SK-MEL-5 (cell line): Measurements from ENCODE around the gene PACC1. TPM values are rescaled to one million over a fixed set of nuclear protein-coding genes. Genes with fewer than 3 reads are reported as not detected.
"Not testable (repeated sequence)": the region's sequence is repeated elsewhere in the genome, so short reads cannot be mapped to it uniquely, and the experiment has no call there.

ENCODE experiments used
- DNase-seq: peaks from one replicate; pipeline ENCODE4 v3.0.0-alpha.2; 2016; ENCODE audit warnings: low read depth, low spot score
- in situ Hi-C: cut with HindIII; loops from 2 replicates; pipeline ENCODE4 v1.10.0; 2016; ENCODE audit warnings: low sequenced_read_pairs, high pct_unique_total_duplicates, low pct_unique_long_range_greater_than_20kb
- total RNA-seq: library from RNA; depleted of rRNA; stranded (reverse); fragments of >200 nt; shearing (Covaris generic); gene quantifications from 2 replicates; pipeline ENCODE4 v1.2.3, GENCODE V29; 2014

The PACC1 gene
- total RNA-seq, 1 experiment from 2014 or later = 23.8 TPM

- no peak for DNase-seq
- in situ Hi-C loops = no loop called here
Observed at GRCh38 chr1:212413902-212414327, 771 bp downstream of the PACC1 start.

GRCh38 chr1:212412374-212412773 lies 2.3 kb downstream of the PACC1 start:
- in situ Hi-C loops = no loop called here
- DNase-seq = no peak

DNA sequence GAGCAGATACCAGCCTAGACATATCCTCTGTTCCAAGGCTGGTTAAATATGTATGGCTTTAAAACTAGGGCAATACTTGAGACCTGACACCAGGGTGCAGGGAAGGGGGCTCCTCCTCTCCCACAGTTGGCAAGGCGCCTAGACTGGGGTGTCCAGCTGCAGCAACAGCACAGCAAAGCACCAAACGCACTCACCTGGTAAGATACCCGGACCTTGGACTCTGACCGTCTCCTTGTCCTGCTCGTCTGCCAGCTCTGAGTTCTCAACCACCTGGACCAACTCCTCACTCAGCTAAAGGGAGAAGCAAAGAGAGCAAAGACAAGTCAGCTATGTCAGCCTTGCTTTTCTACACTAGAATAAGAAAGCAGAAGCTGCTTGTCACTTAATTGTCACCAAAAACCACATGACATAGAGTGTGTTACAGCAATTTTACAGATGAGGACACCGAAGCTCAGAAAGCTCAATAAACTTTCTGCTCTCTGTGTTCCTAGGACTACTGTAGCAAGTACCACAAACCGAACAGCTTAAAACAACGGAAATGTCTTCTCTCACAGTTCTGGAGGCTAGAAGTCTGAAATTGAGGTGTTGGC lies 4.4 kb downstream of the PACC1 start:
- no peak for DNase-seq
- in situ Hi-C loops = no loop called here

GRCh38 chr1:212402666-212403321 lies 11.9 kb downstream of the PACC1 start:
- DNase-seq = no peak
- in situ Hi-C loops = no loop called here

DNA sequence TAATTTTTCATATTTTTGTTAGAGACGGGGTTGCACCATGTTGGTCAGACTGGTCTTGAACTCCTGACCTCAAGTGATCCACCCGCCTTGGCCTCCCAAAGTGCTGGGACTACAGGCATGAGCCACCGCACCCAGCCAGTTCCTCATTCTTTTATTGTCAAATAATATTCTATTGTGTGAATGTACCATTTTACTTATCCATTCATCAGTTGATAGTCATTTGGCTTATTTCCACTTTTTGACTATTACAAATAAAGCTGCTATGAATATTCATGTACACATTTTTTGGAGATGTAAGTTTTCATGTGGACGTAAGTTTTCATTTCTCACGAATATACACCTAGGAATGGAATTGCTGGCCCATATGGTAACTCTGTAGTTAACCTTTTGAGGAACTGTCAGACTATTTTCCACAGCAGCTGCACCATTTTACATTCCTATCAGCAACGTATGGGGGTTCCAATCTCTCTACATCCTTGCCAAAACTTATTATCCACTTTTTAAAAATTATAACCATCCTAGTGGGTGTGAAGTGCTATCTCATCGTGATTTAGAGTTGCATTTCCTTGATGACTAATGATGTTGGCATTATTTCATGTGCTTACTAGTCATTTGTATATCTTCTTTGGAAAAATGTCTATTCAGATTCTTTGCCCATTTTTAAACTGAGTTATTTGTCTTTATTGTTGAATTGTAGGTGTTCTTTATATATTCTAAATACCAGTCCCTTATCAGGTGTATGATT lies 12.7 kb downstream of the PACC1 start:
- DNase-seq = no peak
- in situ Hi-C loops = no loop called here

DNA sequence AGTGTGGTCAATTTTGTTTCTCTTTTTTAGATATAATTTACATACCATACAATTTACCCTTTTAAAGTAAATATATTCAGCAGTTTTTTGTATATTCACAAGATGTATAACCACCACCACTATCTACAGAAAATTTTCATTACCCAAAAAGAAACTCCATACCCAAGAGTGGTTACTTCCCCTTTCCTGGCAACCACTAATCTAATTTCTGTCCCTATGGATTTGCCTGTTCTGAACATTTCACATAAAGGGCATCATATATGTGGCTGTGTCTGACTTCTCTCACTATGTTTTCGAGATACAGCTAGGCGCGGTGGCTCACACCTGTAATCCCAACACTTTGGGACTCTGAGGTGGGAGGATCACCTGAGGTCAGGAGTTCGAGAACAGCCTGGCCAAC lies 13.6 kb downstream of the PACC1 start:
- DNase-seq = no peak
- in situ Hi-C loops = no loop called here

GRCh38 chr1:212397171-212397570 lies 17.5 kb downstream of the PACC1 start:
- DNase-seq = no peak
- in situ Hi-C loops = no loop called here

GRCh38 chr1:212396638-212397037 lies 18.0 kb downstream of the PACC1 start:
- no peak for DNase-seq
- in situ Hi-C loops = no loop called here

DNA sequence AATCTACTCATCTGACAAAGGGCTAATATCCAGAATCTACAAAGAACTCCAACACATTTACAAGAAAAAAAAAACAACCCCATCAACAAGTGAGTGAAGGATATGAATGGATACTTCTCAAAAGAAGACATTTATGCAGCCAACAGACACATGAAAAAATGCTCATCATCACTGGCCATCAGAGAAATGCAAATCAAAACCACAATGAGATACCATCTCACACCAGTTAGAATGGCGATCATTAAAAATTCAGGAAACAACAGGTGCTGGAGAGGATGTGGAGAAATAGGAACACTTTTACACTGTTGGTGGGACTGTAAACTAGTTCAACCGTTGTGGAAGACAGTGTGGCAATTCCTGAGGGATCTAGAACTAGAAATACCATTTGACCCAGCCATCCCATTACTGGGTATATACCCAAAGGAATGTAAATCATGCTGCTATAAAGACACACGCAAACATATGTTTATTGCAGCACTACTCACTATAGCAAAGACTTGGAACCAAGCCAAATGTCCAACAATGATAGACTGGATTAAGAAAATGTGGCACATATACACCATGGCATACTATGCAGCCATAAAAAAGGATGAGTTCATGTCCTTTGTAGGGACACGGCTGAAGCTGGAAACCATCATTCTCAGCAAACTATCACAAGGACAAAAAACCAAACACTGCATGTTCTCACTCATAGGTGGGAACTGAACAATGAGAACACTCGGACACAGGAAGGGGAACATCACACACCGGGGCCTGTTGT lies 18.8 kb downstream of the PACC1 start:
- in situ Hi-C loops, DNase-seq: not testable (repeated sequence)

- no peak for DNase-seq
- in situ Hi-C loops = no loop called here
Observed at GRCh38 chr1:212388985-212389716, 25.5 kb downstream of the PACC1 start.

DNA sequence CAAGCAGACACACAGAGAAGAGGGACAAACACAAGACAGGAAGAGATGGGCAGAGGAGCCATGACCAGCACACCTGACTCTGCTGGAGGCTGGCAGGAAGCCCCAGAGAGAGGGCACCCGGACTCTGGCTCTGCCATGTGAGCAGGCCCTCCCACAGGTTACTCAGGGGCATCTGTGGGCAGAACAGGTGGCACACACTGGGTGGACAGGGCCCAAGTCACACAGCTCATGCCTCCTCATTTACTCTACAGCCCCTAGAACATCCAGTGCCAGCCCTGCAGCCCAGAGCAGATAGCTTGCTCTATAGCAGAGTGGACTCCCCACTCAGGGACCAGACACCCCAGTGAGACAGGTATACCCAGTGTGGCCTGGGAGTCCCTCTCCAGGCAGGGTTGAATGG lies 28.7 kb downstream of the PACC1 start:
- in situ Hi-C loops = no loop called here
- DNase-seq = no peak

DNA sequence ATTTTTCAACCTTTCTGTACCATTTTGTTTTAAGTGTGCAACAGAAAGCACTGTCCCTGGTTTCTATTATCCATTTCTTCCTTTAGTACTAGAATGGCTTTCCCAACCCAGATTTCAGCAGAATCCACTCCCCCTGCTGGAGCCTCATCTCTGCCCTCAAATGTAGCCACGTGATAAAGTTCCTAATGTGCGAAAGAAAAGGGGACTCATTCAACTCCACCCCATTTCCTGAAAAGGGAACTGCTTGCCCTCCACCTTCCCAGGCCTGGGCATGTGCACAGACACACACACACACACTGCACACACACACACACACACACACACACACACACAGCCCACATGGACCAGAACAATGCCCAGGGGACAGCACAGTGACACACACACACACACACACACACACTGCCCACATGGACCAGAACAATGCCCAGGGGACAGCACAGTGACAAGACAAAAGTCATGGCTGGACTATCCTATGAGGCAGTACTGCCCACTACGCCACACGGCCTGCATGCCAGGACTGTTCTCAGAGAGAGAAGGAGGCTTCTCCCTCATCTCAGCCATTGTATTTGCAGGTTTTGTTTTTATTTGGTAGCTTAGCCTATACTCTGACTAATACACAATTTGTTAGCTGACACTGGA lies 33.2 kb downstream of the PACC1 start:
- in situ Hi-C loops = no loop called here
- no peak for DNase-seq

DNA sequence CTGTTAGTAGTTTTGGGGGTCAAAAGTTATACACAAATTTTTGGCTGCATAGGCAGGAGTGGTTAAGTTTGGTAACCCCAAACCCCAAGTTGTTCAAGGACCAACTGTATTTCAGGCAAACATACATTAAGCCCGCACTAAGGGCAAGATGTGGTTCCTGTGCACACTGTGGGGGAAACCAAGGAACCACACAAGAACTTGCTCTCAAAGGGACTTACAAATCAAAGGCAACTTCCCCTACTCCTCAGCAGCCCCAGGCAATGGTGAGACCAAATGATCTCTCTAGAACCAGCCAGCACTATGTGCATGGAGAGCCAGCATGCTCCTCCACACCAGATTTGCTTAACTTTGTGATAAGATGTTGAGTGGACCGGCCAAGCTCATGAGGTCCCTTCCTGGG lies 35.3 kb downstream of the PACC1 start:
- in situ Hi-C loops = no loop called here
- DNase-seq = no peak

GRCh38 chr1:212377644-212378043 lies 37.0 kb downstream of the PACC1 start:
- in situ Hi-C loops = no loop called here
- DNase-seq = no peak

DNA sequence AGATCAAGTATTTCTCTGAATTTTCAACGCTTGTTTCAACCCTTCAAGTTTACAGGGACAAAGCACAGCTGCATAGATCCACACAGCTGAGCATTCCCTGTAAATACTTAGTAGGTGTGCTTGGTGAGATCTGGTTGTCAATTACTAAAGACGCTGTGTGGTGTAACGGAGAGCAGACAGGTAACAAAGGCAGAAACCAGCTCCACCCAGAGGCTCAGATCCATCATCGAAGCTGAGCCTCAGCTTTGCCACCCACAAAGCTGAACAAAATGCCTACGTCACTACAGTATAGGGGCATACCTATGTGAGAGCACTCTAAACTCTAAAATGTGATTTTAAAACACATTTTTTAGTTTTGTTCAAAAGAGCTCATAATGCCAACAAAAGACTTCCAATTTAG lies 38.7 kb downstream of the PACC1 start:
- in situ Hi-C loops = no loop called here
- no peak for DNase-seq

- in situ Hi-C loops = no loop called here
- DNase-seq = peak; percentile 83
Observed at GRCh38 chr1:212368073-212368484, 46.6 kb downstream of the PACC1 start.

DNA sequence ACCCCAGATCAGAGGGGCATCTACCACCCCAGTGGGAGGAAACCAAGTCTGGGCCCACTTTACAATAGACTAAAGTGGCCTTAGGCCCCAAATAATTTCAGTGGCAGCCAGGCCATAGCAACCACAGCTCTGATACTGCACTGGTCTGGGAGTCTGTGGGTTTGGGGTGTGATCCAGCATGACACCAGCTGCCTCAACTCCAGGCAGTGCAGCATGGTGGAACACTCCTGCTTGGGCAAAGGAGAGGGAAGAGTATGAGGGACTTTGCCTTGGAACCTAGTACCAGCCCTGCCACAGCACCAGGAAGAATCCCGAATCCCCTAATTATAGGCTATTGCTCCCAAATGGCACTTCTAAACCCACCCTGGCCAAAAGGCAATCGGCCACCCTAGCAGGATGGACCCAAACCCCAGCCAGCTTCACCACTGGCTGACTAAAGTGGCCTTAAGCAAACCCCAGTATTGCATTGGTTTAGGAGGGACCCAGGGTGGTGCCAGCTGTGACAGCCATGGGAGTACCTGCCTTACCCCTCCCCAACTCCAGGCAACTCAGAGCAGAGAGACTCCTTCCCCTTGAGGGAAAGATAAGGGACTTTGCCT lies 47.1 kb downstream of the PACC1 start:
- in situ Hi-C loops = no loop called here
- DNase-seq = no peak
